Activated naive CD4-positive, alpha-beta T cell treated with anti-CD3 and anti-CD28 coated beads, Interleukin-2, amount 50 U/mL, for 24 hours (primary cell): ENCODE data around the gene MYPN.

ENCODE experiments used
- H3K27ac Mint-ChIP-seq: one replicate; pipeline ENCODE4 v1.8.0; 2021; ENCODE audit warnings: mild to moderate bottlenecking, mixed read lengths
- H3K27me3 Mint-ChIP-seq: one replicate; pipeline ENCODE4 v1.8.0; 2021; ENCODE audit warnings: mixed read lengths
- H3K36me3 Mint-ChIP-seq: one replicate; pipeline ENCODE4 v1.8.0; 2021; ENCODE audit warnings: mixed read lengths
- H3K4me1 Mint-ChIP-seq: one replicate; pipeline ENCODE4 v1.8.0; 2021; ENCODE audit warnings: mixed read lengths
- H3K4me3 Mint-ChIP-seq: one replicate; pipeline ENCODE4 v1.8.0; 2021; ENCODE audit warnings: mild to moderate bottlenecking, mixed read lengths
- H3K9me3 Mint-ChIP-seq: one replicate; pipeline ENCODE4 v1.8.0; 2021; ENCODE audit warnings: mixed read lengths

The MYPN gene

GRCh38 chr10:68202960-68203353, 93.7 kb downstream of the MYPN start:
- Mint-ChIP-seq H3K4me3 (no peak overlapping the region), H3K4me1 (no peaks in the 10 kb centered on the region), H3K36me3 (no peaks in the 10 kb centered on the region), H3K9me3 (no peaks in the 10 kb centered on the region), H3K27ac (no peak overlapping the region), H3K27me3 (peaks cover 21% of the 10 kb centered on the region)

GRCh38 chr10:68208424-68209042, 99.2 kb downstream of the MYPN start:
- H3K27me3 Mint-ChIP-seq: peaks cover 7% of the 10 kb centered on the region
- no peak overlapping the region for H3K4me3 Mint-ChIP-seq
- H3K4me1 Mint-ChIP-seq: no peaks in the 10 kb centered on the region
- no peaks in the 10 kb centered on the region for H3K36me3 Mint-ChIP-seq
- no peak overlapping the region for H3K27ac Mint-ChIP-seq
- H3K9me3 Mint-ChIP-seq: no peaks in the 10 kb centered on the region

GRCh38 chr10:68211669-68212068, 102.4 kb downstream of the MYPN start:
- Mint-ChIP-seq H3K9me3 (no peaks in the 10 kb centered on the region), H3K27ac (no peak overlapping the region), H3K27me3 (no peaks in the 10 kb centered on the region), H3K4me3 (no peak overlapping the region), H3K4me1 (no peaks in the 10 kb centered on the region), H3K36me3 (no peaks in the 10 kb centered on the region)

- Mint-ChIP-seq H3K4me1 (no peaks in the 10 kb centered on the region), H3K27ac (no peak overlapping the region), H3K9me3 (no peaks in the 10 kb centered on the region), H3K36me3 (no peaks in the 10 kb centered on the region), H3K4me3 (no peak overlapping the region), H3K27me3 (no peaks in the 10 kb centered on the region)
These were observed 103.5 kb downstream of the MYPN start for GRCh38 chr10:68212721-68213352.

- Mint-ChIP-seq H3K27ac (no peak overlapping the region), H3K9me3 (no peaks in the 10 kb centered on the region), H3K27me3 (no peaks in the 10 kb centered on the region), H3K36me3 (no peaks in the 10 kb centered on the region), H3K4me3 (no peak overlapping the region), H3K4me1 (no peaks in the 10 kb centered on the region)
These were observed 109.5 kb downstream of the MYPN start for GRCh38 chr10:68218786-68219185.

GRCh38 chr10:68221196-68221595, 111.9 kb downstream of the MYPN start:
- no peak overlapping the region for H3K4me3 Mint-ChIP-seq
- no peak overlapping the region for H3K27ac Mint-ChIP-seq
- no peaks in the 10 kb centered on the region for H3K9me3 Mint-ChIP-seq
- no peaks in the 10 kb centered on the region for H3K27me3 Mint-ChIP-seq
- H3K4me1 Mint-ChIP-seq: no peaks in the 10 kb centered on the region
- no peaks in the 10 kb centered on the region for H3K36me3 Mint-ChIP-seq

- H3K27ac Mint-ChIP-seq: no peak overlapping the region
- H3K4me3 Mint-ChIP-seq: no peak overlapping the region
- no peaks in the 10 kb centered on the region for H3K4me1 Mint-ChIP-seq
These were observed 113.1 kb downstream of the MYPN start for GRCh38 chr10:68222391-68222790.

GRCh38 chr10:68223535-68224165, 114.4 kb downstream of the MYPN start:
- no peaks in the 10 kb centered on the region for H3K4me1 Mint-ChIP-seq

More at GRCh38 chr10:68222391-68222790, 113.1 kb downstream of the MYPN start:
- Mint-ChIP-seq H3K36me3 (no peaks in the 10 kb centered on the region), H3K27me3 (no peaks in the 10 kb centered on the region), H3K9me3 (no peaks in the 10 kb centered on the region)

GRCh38 chr10:68224810-68225209, 115.5 kb downstream of the MYPN start:
- no peak overlapping the region for H3K4me3 Mint-ChIP-seq
- H3K27ac Mint-ChIP-seq: no peak overlapping the region
- no peaks in the 10 kb centered on the region for H3K9me3 Mint-ChIP-seq
- peaks cover 9% of the 10 kb centered on the region for H3K27me3 Mint-ChIP-seq
- H3K4me1 Mint-ChIP-seq: no peaks in the 10 kb centered on the region
- H3K36me3 Mint-ChIP-seq: no peaks in the 10 kb centered on the region

More at GRCh38 chr10:68223535-68224165, 114.4 kb downstream of the MYPN start:
- Mint-ChIP-seq H3K4me3 (no peak overlapping the region), H3K9me3 (no peaks in the 10 kb centered on the region), H3K27me3 (peaks cover 3% of the 10 kb centered on the region), H3K27ac (no peak overlapping the region), H3K36me3 (no peaks in the 10 kb centered on the region)

GRCh38 chr10:68230268-68230667, 121.0 kb downstream of the MYPN start:
- H3K27me3 Mint-ChIP-seq: peaks cover 24% of the 10 kb centered on the region
- no peaks in the 10 kb centered on the region for H3K9me3 Mint-ChIP-seq
- H3K27ac Mint-ChIP-seq: no peak overlapping the region
- peak overlapping the region; percentile 85 for H3K4me3 Mint-ChIP-seq
- peaks cover 3% of the 10 kb centered on the region for H3K4me1 Mint-ChIP-seq
- H3K36me3 Mint-ChIP-seq: no peaks in the 10 kb centered on the region

GRCh38 chr10:68231106-68231816, 122.0 kb downstream of the MYPN start:
- Mint-ChIP-seq H3K27me3 (peaks cover 24% of the 10 kb centered on the region), H3K4me1 (peaks cover 3% of the 10 kb centered on the region), H3K4me3 (peak overlapping the region; percentile 85), H3K36me3 (no peaks in the 10 kb centered on the region), H3K27ac (no peak overlapping the region), H3K9me3 (no peaks in the 10 kb centered on the region)

- no peak within 1 kb of the TSS for H3K27ac Mint-ChIP-seq
- peaks cover 3% of the 10 kb centered on the region for H3K4me1 Mint-ChIP-seq
- no peaks in the 10 kb centered on the region for H3K9me3 Mint-ChIP-seq
- peak within 1 kb of the TSS; percentile 85 for H3K4me3 Mint-ChIP-seq
- no peaks in the 10 kb centered on the region for H3K36me3 Mint-ChIP-seq
- H3K27me3 Mint-ChIP-seq: peaks cover 24% of the 10 kb centered on the region
These were observed 122.5 kb downstream of the MYPN start, which contains the start of gene ATOH7 for GRCh38 chr10:68231817-68232251. Gene ATOH7 (minus strand): TSS chr10:68232113. CDS start chr10:68231677, 436 bp downstream.

GRCh38 chr10:68233046-68233445, 123.8 kb downstream of the MYPN start:
- peaks cover 20% of the 10 kb centered on the region for H3K27me3 Mint-ChIP-seq
- H3K27ac Mint-ChIP-seq: no peak overlapping the region
- no peak overlapping the region for H3K4me3 Mint-ChIP-seq
- H3K36me3 Mint-ChIP-seq: no peaks in the 10 kb centered on the region
- H3K9me3 Mint-ChIP-seq: no peaks in the 10 kb centered on the region
- peaks cover 3% of the 10 kb centered on the region for H3K4me1 Mint-ChIP-seq

- Mint-ChIP-seq H3K9me3 (no peaks in the 10 kb centered on the region), H3K27ac (no peak overlapping the region), H3K27me3 (peaks cover 15% of the 10 kb centered on the region), H3K36me3 (no peaks in the 10 kb centered on the region), H3K4me3 (no peak overlapping the region), H3K4me1 (peaks cover 3% of the 10 kb centered on the region)
These were observed 125.8 kb downstream of the MYPN start for GRCh38 chr10:68235111-68235510.

- peaks cover 15% of the 10 kb centered on the region for H3K27me3 Mint-ChIP-seq
- no peaks in the 10 kb centered on the region for H3K9me3 Mint-ChIP-seq
- H3K36me3 Mint-ChIP-seq: no peaks in the 10 kb centered on the region
- no peak overlapping the region for H3K27ac Mint-ChIP-seq
- no peak overlapping the region for H3K4me3 Mint-ChIP-seq
- peaks cover 3% of the 10 kb centered on the region for H3K4me1 Mint-ChIP-seq
These were observed 126.3 kb downstream of the MYPN start for GRCh38 chr10:68235581-68235980.

GRCh38 chr10:68237173-68237572, 127.9 kb downstream of the MYPN start:
- H3K36me3 Mint-ChIP-seq: no peaks in the 10 kb centered on the region

More at GRCh38 chr10:68237173-68237572, 127.9 kb downstream of the MYPN start:
- no peaks in the 10 kb centered on the region for H3K9me3 Mint-ChIP-seq
- no peak overlapping the region for H3K27ac Mint-ChIP-seq
- H3K27me3 Mint-ChIP-seq: peaks cover 5% of the 10 kb centered on the region
- no peak overlapping the region for H3K4me3 Mint-ChIP-seq
- no peaks in the 10 kb centered on the region for H3K4me1 Mint-ChIP-seq
